HT-29 (cell line): ENCODE measurements around the gene GPRIN2. TPM values are rescaled to one million over a fixed set of nuclear protein-coding genes. Genes with fewer than 3 reads are reported as not detected.
"Not testable (repeated sequence)": the region's sequence is repeated elsewhere in the genome, so short reads cannot be mapped to it uniquely, and the experiment has no call there.

ENCODE experiments used
- DNase-seq: peaks from one replicate; pipeline ENCODE4 v3.0.0-alpha.2; 2015; ENCODE audit warnings: low spot score
- total RNA-seq: library from RNA; depleted of rRNA; stranded (reverse); fragments of >200 nt; shearing (Covaris generic); gene quantifications from 2 replicates; pipeline ENCODE4 v1.2.3, GENCODE V29; 2014

GPRIN2 gene
- total RNA-seq, 1 experiment from 2014 or later: 0.89 TPM

- DNase-seq: not testable (repeated sequence)
These were observed 14.2 kb upstream of the GPRIN2 start for GRCh38 chr10:46570655-46571054.

GRCh38 chr10:46567151-46567550, 10.7 kb upstream of the GPRIN2 start:
- DNase-seq: not testable (repeated sequence)

- DNase-seq: peak; percentile 82
These were observed 9.3 kb upstream of the GPRIN2 start for GRCh38 chr10:46565591-46566332.

- DNase-seq: no peak
These were observed 4.5 kb upstream of the GPRIN2 start for GRCh38 chr10:46560952-46561351.

GRCh38 chr10:46560381-46560780, 3.9 kb upstream of the GPRIN2 start:
- no peak for DNase-seq

- no peak for DNase-seq
These were observed 2.8 kb upstream of the GPRIN2 start for GRCh38 chr10:46559231-46559671.

- DNase-seq: no peak
These were observed 2.1 kb upstream of the GPRIN2 start for GRCh38 chr10:46558392-46559185.

- no peak for DNase-seq
These were observed 1.6 kb upstream of the GPRIN2 start for GRCh38 chr10:46558122-46558391.

GRCh38 chr10:46557319-46558121, 1.1 kb upstream of the GPRIN2 start:
- no peak for DNase-seq

- no peak for DNase-seq
These were observed 544 bp downstream of the GPRIN2 start for GRCh38 chr10:46555713-46556514.

- no peak for DNase-seq
These were observed 1.1 kb downstream of the GPRIN2 start for GRCh38 chr10:46555366-46555712.

- no peak for DNase-seq
These were observed 2.2 kb downstream of the GPRIN2 start for GRCh38 chr10:46554166-46554781.

- DNase-seq: no peak
These were observed 3.0 kb downstream of the GPRIN2 start for GRCh38 chr10:46553238-46554049.

- no peak for DNase-seq
These were observed 3.8 kb downstream of the GPRIN2 start for GRCh38 chr10:46552526-46553237.

GRCh38 chr10:46551701-46552525, 4.5 kb downstream of the GPRIN2 start:
- DNase-seq: no peak

- DNase-seq: no peak
These were observed 5.4 kb downstream of the GPRIN2 start for GRCh38 chr10:46550795-46551700.

- no peak for DNase-seq
These were observed 6.2 kb downstream of the GPRIN2 start for GRCh38 chr10:46550076-46550790.
